T-cell (primary cell): Measurements from ENCODE around the gene IL10RB. TPM values are rescaled to one million over a fixed set of nuclear protein-coding genes. Genes with fewer than 3 reads are reported as not detected.

Experiments
- ATAC-seq, 4 experiments: fragments of 200-7000 bp in 3 of 4; fragments of 150-1000 bp in 1 of 4; cut with Tn5 transposase; replicated peaks in 1 of 4; 1 replicate in 3 of 4; 2 replicates in 1 of 4; pipeline ENCODE4 v1.10.0; 2021; ENCODE audit warnings: moderate library complexity in 3 of 4, mild to moderate bottlenecking in 2 of 4, moderate number of reproducible peaks in 1 of 4
- CTCF ChIA-PET, 2 donors: fragments of 300-600 bp; sonication (Branson Sonifier 250); formaldehyde crosslinking; loops; one replicate each; lab custom pipeline; 2022; ENCODE audit warnings: antibody characterized with exemption in 2 of 2; lab: Charles Lee
- POLR2A ChIA-PET, 2 donors: fragments of 300-600 bp; sonication (Branson Sonifier 250); formaldehyde crosslinking; loops; one replicate each; lab custom pipeline; 2022; ENCODE audit warnings: antibody characterized with exemption in 2 of 2; lab: Charles Lee
- DNase-seq, 35 experiments: peaks; one replicate each; pipeline versions ENCODE4 v3.0.0 to v3.0.0-alpha.2; 2013 to 2023
- H3K27ac ChIP-seq: one replicate; pipeline ENCODE4 v1.5.1; 2013; ENCODE audit warnings: low read length
- H3K27me3 ChIP-seq, 2 experiments: replicated peaks in 1 of 2; 1 replicate in 1 of 2; 2 replicates in 1 of 2; pipeline versions ENCODE4 v1.6.1 to v1.7.0; 2013; ENCODE audit warnings: low read length in 1 of 2, mixed read lengths in 1 of 2; ENCODE audit not compliant: control insufficient read depth in 2 of 2, insufficient read depth in 2 of 2; ENCODE audit errors: extremely low read depth in 1 of 2
- H3K36me3 ChIP-seq, 2 donors: 1 replicate in 1 of 2; 2 replicates in 1 of 2; pipeline versions ENCODE4 v1.6.1 to v1.7.0; 2013; ENCODE audit warnings: low read length in 1 of 2; ENCODE audit not compliant: control insufficient read depth in 2 of 2, insufficient read depth in 1 of 2; ENCODE audit errors: extremely low read depth in 1 of 2
- H3K4me1 ChIP-seq, 2 experiments: 1 replicate in 1 of 2; 2 replicates in 1 of 2; pipeline versions ENCODE4 v1.6.1 to v1.7.0; 2013; ENCODE audit warnings: low read length in 2 of 2, mixed read lengths in 1 of 2; ENCODE audit not compliant: insufficient read depth in 2 of 2, control insufficient read depth in 1 of 2; ENCODE audit errors: extremely low read depth in 1 of 2
- H3K4me3 ChIP-seq, 2 donors: 1 replicate in 1 of 2; 2 replicates in 1 of 2; pipeline versions ENCODE4 v1.5.1 to v1.7.0; 2013; ENCODE audit warnings: mild to moderate bottlenecking in 2 of 2, low read length in 1 of 2, moderate library complexity in 1 of 2; ENCODE audit not compliant: control insufficient read depth in 1 of 2; ENCODE audit errors: extremely low read depth in 1 of 2
- H3K9me3 ChIP-seq: 2 replicates; pipeline ENCODE4 v1.7.0; 2013
- H3K27ac Mint-ChIP-seq, 2 donors: one replicate each; pipeline ENCODE4 v1.8.0; 2020 to 2021; ENCODE audit warnings: mild to moderate bottlenecking in 2 of 2, mixed read lengths in 2 of 2
- H3K27me3 Mint-ChIP-seq, 2 donors: one replicate each; pipeline ENCODE4 v1.8.0; 2021 to 2022; ENCODE audit warnings: mixed read lengths in 2 of 2
- H3K36me3 Mint-ChIP-seq: one replicate; pipeline ENCODE4 v1.8.0; 2021; ENCODE audit warnings: mixed read lengths
- H3K4me1 Mint-ChIP-seq, 3 donors: one replicate each; pipeline ENCODE4 v1.8.0; 2020 to 2022; ENCODE audit warnings: mixed read lengths in 3 of 3, mild to moderate bottlenecking in 1 of 3
- H3K4me3 Mint-ChIP-seq, 3 donors: one replicate each; pipeline ENCODE4 v1.8.0; 2020 to 2022; ENCODE audit warnings: mild to moderate bottlenecking in 3 of 3, mixed read lengths in 3 of 3, moderate library complexity in 3 of 3
- H3K9me3 Mint-ChIP-seq, 3 donors: one replicate each; pipeline ENCODE4 v1.8.0; 2020 to 2022; ENCODE audit warnings: mixed read lengths in 3 of 3
- WGBS: methylation state at CpG from one replicate; pipeline ENCODE4 v1.1.5; 2013; ENCODE audit warnings: missing lambda C conversion rate; ENCODE audit not compliant: insufficient coverage; 5-methylcytosine and 5-hydroxymethylcytosine counted together
- total RNA-seq, 35 experiments: library from RNA in 6 of 35; stranded (reverse) in 6 of 35; fragments of 120-200 nt in 1 of 35; gene quantifications; one replicate each; pipeline versions ENCODE4 v1.2.1 to v1.2.4 and lab custom pipeline; 2013 to 2026

The IL10RB gene
- total RNA-seq, 5 donors from 2014 or later (not counting 1 experiment from before 2014, with no cell fraction given): 19.5 to 29.6 (median 25.6) TPM

GRCh38 chr21:33232291-33233034, 33.7 kb upstream of the IL10RB start:
- peak overlapping the region; percentile 33 for H3K27ac ChIP-seq
- peak overlapping the region in 1 of 2 donors; percentile 89 for H3K4me3 ChIP-seq
- Mint-ChIP-seq H3K27me3 (no peaks in the 10 kb centered on the region), H3K4me1 (peaks cover 66 to 72% (median 68%) of the 10 kb centered on the region in 3 donors), H3K36me3 (peaks cover 20% of the 10 kb centered on the region), H3K4me3 (peak overlapping the region; percentile 87 to 95 (median 92)), H3K9me3 (no peaks in the 10 kb centered on the region), H3K27ac (peak overlapping the region; percentile 94 to 97)
- peaks cover 0 to 21% of the 10 kb centered on the region in 2 donors for H3K36me3 ChIP-seq
- peaks cover 35 to 52% of the 10 kb centered on the region in 2 experiments for H3K4me1 ChIP-seq
- no peak for ATAC-seq
- H3K9me3 ChIP-seq: no peaks in the 10 kb centered on the region
- CTCF ChIA-PET: interaction anchor here in 1 of 2 donors (0.5 kb wide), 1 partner anchor 383 kb away, joined by 3 read pairs; no protein-coding TSS in a partner anchor
- H3K27me3 ChIP-seq: no peaks in the 10 kb centered on the region
- no CpG with 5 or more reads among the region's 5 CpGs for WGBS
- DNase-seq: no peak
- POLR2A ChIA-PET: no interaction called here

GRCh38 chr21:33234635-33235520, 31.3 kb upstream of the IL10RB start:
- Histone ChIP-seq H3K4me3 (no peak overlapping the region), H3K27me3 (no peaks in the 10 kb centered on the region), H3K9me3 (no peaks in the 10 kb centered on the region), H3K36me3 (peaks cover 0 to 25% of the 10 kb centered on the region in 2 donors), H3K4me1 (peaks cover 55 to 61% of the 10 kb centered on the region in 2 experiments), H3K27ac (peak overlapping the region; percentile 39)
- 62% methylated on average over 3 of the region's 3 CpGs for WGBS
- no peaks in the 10 kb centered on the region for H3K9me3 Mint-ChIP-seq
- peaks cover 76 to 89% (median 78%) of the 10 kb centered on the region in 3 donors for H3K4me1 Mint-ChIP-seq
- peaks cover 20% of the 10 kb centered on the region for H3K36me3 Mint-ChIP-seq
- ChIA-PET CTCF (interaction anchor here (0.5 to 1.5 kb wide), 4 partner anchors 12 to 627 kb away, joined by 3 to 6 read pairs (median 4); no protein-coding TSS in a partner anchor), POLR2A (interaction anchor here (0.6 to 1.2 kb wide), 4 partner anchors 8 to 465 kb away, joined by 3 to 4 read pairs (median 4); partner anchors contain the start of gene IFNAR1 (in 1 of the 2))
- no peaks in the 10 kb centered on the region for H3K27me3 Mint-ChIP-seq
- DNase-seq: no peak
- peak overlapping the region; percentile 83 to 87 for H3K27ac Mint-ChIP-seq
- H3K4me3 Mint-ChIP-seq: peak overlapping the region in 2 of 3 donors; percentile 37 to 43
- no peak for ATAC-seq

GRCh38 chr21:33236013-33236686, 30.0 kb upstream of the IL10RB start:
- no peak for DNase-seq
- H3K4me3 Mint-ChIP-seq: peak overlapping the region in 1 of 3 donors; percentile 50
- H3K9me3 ChIP-seq: no peaks in the 10 kb centered on the region
- no peaks in the 10 kb centered on the region for H3K27me3 Mint-ChIP-seq
- H3K27ac Mint-ChIP-seq: peak overlapping the region; percentile 91 to 94
- H3K36me3 ChIP-seq: peaks cover 0 to 25% of the 10 kb centered on the region in 2 donors
- H3K4me3 ChIP-seq: no peak overlapping the region
- peaks cover 88 to 98% (median 90%) of the 10 kb centered on the region in 3 donors for H3K4me1 Mint-ChIP-seq
- H3K27me3 ChIP-seq: no peaks in the 10 kb centered on the region
- 82% methylated on average over 5 of the region's 6 CpGs for WGBS
- H3K9me3 Mint-ChIP-seq: no peaks in the 10 kb centered on the region
- ATAC-seq: no peak
- H3K27ac ChIP-seq: peak overlapping the region; percentile 3
- ChIA-PET CTCF (interaction anchor here in 1 of 2 donors (0.6 to 1.1 kb wide), 2 partner anchors 8 to 39 kb away, joined by 3 to 4 read pairs; no protein-coding TSS in a partner anchor), POLR2A (interaction anchor here in 1 of 2 donors (0.7 kb wide), 1 partner anchor 126 kb away, joined by 4 read pairs; no protein-coding TSS in a partner anchor)
- H3K4me1 ChIP-seq: peaks cover 58 to 66% of the 10 kb centered on the region in 2 experiments
- H3K36me3 Mint-ChIP-seq: peaks cover 20% of the 10 kb centered on the region

GRCh38 chr21:33236766-33237165, 29.4 kb upstream of the IL10RB start:
- ATAC-seq (no peak), DNase-seq (no peak)
- POLR2A ChIA-PET: interaction anchor here in 1 of 2 donors (0.7 kb wide), 1 partner anchor 126 kb away, joined by 4 read pairs; no protein-coding TSS in a partner anchor
- H3K9me3 ChIP-seq: no peaks in the 10 kb centered on the region
- peaks cover 62 to 65% of the 10 kb centered on the region in 2 experiments for H3K4me1 ChIP-seq
- H3K4me1 Mint-ChIP-seq: peaks cover 91 to 98% (median 94%) of the 10 kb centered on the region in 3 donors
- peak overlapping the region in 1 of 3 donors; percentile 50 for H3K4me3 Mint-ChIP-seq
- CTCF ChIA-PET: interaction anchor here in 1 of 2 donors (0.6 to 1.1 kb wide), 2 partner anchors 9 to 40 kb away, joined by 3 to 4 read pairs; no protein-coding TSS in a partner anchor
- H3K9me3 Mint-ChIP-seq: no peaks in the 10 kb centered on the region
- H3K27me3 Mint-ChIP-seq: no peaks in the 10 kb centered on the region
- no peaks in the 10 kb centered on the region for H3K27me3 ChIP-seq
- peak overlapping the region; percentile 91 to 94 for H3K27ac Mint-ChIP-seq
- peaks cover 22% of the 10 kb centered on the region for H3K36me3 Mint-ChIP-seq
- H3K4me3 ChIP-seq: no peak overlapping the region
- H3K27ac ChIP-seq: peak overlapping the region; percentile 3
- 90% methylated on average over 2 of the region's 2 CpGs for WGBS
- peaks cover 0 to 25% of the 10 kb centered on the region in 2 donors for H3K36me3 ChIP-seq

- Mint-ChIP-seq H3K27ac (peak overlapping the region; percentile 91 to 94), H3K4me3 (peak overlapping the region; percentile 21 to 70 (median 50)), H3K4me1 (peaks cover 93 to 97% (median 94%) of the 10 kb centered on the region in 3 donors), H3K27me3 (no peaks in the 10 kb centered on the region), H3K36me3 (peaks cover 27% of the 10 kb centered on the region), H3K9me3 (no peaks in the 10 kb centered on the region)
- Histone ChIP-seq H3K4me3 (no peak overlapping the region), H3K27ac (peak overlapping the region; percentile 75), H3K27me3 (no peaks in the 10 kb centered on the region), H3K9me3 (no peaks in the 10 kb centered on the region), H3K36me3 (peaks cover 0 to 30% of the 10 kb centered on the region in 2 donors), H3K4me1 (peaks cover 59 to 67% of the 10 kb centered on the region in 2 experiments)
- ChIA-PET CTCF (interaction anchor here in 1 of 2 donors (0.7 kb wide), 1 partner anchor 27 kb away, joined by 3 read pairs; no protein-coding TSS in a partner anchor), POLR2A (interaction anchor here in 1 of 2 donors (1.1 kb wide), 1 partner anchor 87 kb away, joined by 4 read pairs; the partner anchor contains the start of gene IFNAR1)
- WGBS: 60% methylated on average over 2 of the region's 3 CpGs
- DNase-seq (no peak), ATAC-seq (no peak)
Measured at GRCh38 chr21:33237486-33237885, 28.7 kb upstream of the IL10RB start.
